ENCODE results near the gene LAD1. TPM values are rescaled to one million over a fixed set of nuclear protein-coding genes. Genes with fewer than 3 reads are reported as not detected.
A peak's percentile ranks its signal among the peaks of the same experiment; 100 is the strongest.

Gene LAD1
- total and polyA plus RNA-seq, 2 experiments from 2014 or later: 63.5 to 64.2 TPM

DNA sequence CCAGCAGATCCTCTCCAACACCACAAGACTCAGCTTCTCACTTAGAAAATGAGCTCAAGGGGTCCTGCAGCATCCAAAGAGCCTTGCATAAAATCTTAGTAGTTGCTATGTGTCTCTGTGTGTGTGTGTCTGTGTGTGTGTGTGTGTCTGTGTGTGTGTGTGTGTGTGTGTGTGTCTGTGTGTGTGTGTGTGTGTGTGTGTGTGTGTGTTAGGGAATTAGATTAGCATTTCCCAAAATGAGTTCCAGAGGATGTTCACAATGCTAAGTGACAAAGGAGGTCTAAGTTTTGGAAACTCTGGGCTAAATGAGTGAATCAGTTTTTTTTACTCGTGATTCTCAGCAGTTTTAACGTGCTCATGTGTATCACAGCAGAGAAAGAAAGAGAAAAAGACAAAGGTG is 52.1 kb downstream of the LAD1 start:
- no peaks in the 10 kb centered on the region for H3K9me2 ChIP-seq (replicated peaks; ENCODE audit: insufficient read depth)
- H3K4me3 ChIP-seq: no peak overlapping the region
- TF ChIP-seq, protein P1, sequence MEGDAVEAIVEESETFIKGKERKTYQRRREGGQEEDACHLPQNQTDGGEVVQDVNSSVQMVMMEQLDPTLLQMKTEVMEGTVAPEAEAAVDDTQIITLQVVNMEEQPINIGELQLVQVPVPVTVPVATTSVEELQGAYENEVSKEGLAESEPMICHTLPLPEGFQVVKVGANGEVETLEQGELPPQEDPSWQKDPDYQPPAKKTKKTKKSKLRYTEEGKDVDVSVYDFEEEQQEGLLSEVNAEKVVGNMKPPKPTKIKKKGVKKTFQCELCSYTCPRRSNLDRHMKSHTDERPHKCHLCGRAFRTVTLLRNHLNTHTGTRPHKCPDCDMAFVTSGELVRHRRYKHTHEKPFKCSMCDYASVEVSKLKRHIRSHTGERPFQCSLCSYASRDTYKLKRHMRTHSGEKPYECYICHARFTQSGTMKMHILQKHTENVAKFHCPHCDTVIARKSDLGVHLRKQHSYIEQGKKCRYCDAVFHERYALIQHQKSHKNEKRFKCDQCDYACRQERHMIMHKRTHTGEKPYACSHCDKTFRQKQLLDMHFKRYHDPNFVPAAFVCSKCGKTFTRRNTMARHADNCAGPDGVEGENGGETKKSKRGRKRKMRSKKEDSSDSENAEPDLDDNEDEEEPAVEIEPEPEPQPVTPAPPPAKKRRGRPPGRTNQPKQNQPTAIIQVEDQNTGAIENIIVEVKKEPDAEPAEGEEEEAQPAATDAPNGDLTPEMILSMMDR (IDR thresholded peaks at IDR 0.05; ENCODE audit: poor library complexity): no peak
- TF ChIP-seq EZH2phosphoT487 (IDR thresholded peaks at IDR 0.05; ENCODE audit: low read depth, severe bottlenecking, unreplicated experiment): no peak
- no peak for TF ChIP-seq EZH2 (IDR thresholded peaks at IDR 0.05; ENCODE audit: borderline replicate concordance)
- H3K27me3 ChIP-seq: no peaks in the 10 kb centered on the region
- DNase-seq (ENCODE audit: low spot score): no peak
- H4K20me1 ChIP-seq (ENCODE audit: insufficient read depth, poor library complexity, severe bottlenecking): no peaks in the 10 kb centered on the region
- no peaks in the 10 kb centered on the region for H3K4me1 ChIP-seq (ENCODE audit: insufficient read depth)
- WGBS (ENCODE audit: low lambda C conversion rate, missing lambda C conversion rate): 66% methylated on average over 2 of the region's 2 CpGs
- no peak overlapping the region for H3K4me2 ChIP-seq
- H3K79me2 ChIP-seq: no peaks in the 10 kb centered on the region
- H3K27ac ChIP-seq: no peak overlapping the region
- H3K9me3 ChIP-seq (ENCODE audit: low read depth): no peaks in the 10 kb centered on the region
- no peak overlapping the region for H2AFZ ChIP-seq
- H3K36me3 ChIP-seq (replicated peaks; ENCODE audit: insufficient read depth, low read depth): no peaks in the 10 kb centered on the region

DNA sequence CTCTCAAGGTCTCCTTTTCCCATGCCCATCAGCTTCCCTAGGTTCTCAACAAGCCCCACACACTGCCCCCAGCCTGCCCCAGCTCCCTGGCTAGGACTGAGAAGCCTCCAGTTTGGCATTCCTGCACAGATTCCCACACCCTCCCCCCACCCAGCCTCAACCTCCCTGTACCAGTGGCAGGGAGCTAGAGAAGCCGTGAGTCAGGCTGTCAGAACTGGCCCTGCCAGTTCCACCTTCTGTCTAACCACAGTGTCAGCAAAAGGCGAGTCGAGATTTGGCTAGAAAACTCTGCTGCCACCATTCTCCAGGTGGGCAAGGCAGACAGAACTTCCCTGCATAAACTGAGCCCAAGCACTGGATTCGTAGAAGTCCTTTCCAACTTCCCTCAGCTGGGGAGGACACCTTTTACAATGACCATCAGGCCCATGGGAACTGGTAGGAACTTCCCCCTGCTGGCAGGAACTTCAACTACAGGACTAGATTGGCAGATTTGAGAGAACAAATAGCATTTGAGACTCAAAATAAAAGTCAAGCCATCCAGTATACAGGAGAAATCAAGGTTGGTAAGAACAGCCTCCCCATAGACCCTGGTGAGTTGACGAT is 52.7 kb downstream of the LAD1 start:
- Histone ChIP-seq H3K9me3 (ENCODE audit: low read depth) (no peaks in the 10 kb centered on the region), H3K27me3 (no peaks in the 10 kb centered on the region), H3K79me2 (no peaks in the 10 kb centered on the region), H3K36me3 (replicated peaks; ENCODE audit: insufficient read depth, low read depth) (no peaks in the 10 kb centered on the region), H3K4me2 (no peak overlapping the region), H3K4me3 (no peak overlapping the region), H3K9me2 (replicated peaks; ENCODE audit: insufficient read depth) (no peaks in the 10 kb centered on the region), H3K4me1 (ENCODE audit: insufficient read depth) (no peaks in the 10 kb centered on the region), H3K27ac (no peak overlapping the region), H4K20me1 (ENCODE audit: insufficient read depth, poor library complexity, severe bottlenecking) (no peaks in the 10 kb centered on the region), H2AFZ (no peak overlapping the region)
- no peak for TF ChIP-seq EZH2phosphoT487 (IDR thresholded peaks at IDR 0.05; ENCODE audit: low read depth, severe bottlenecking, unreplicated experiment)
- TF ChIP-seq, protein P1 (IDR thresholded peaks at IDR 0.05; ENCODE audit: poor library complexity): peak; percentile 50
- WGBS (ENCODE audit: low lambda C conversion rate, missing lambda C conversion rate): 59% methylated on average over 5 of the region's 5 CpGs
- peak; percentile 74 for DNase-seq (ENCODE audit: low spot score)

DNA sequence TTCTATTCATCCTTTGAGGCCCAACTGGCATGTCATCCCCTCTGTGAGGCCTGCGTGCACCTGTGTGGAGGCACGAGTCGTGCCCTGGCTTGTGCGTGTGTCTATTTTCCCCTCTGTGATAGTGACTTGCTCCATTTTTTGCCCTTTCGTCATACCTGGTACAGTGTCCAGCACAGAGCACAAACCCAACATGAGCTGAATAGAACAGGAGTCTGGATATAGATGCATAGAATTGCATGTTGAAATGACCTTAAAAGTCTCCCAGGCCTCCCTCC is 54.1 kb downstream of the LAD1 start:
- Histone ChIP-seq H4K20me1 (ENCODE audit: insufficient read depth, poor library complexity, severe bottlenecking) (no peaks in the 10 kb centered on the region), H3K4me3 (no peak overlapping the region), H3K9me3 (ENCODE audit: low read depth) (no peaks in the 10 kb centered on the region), H2AFZ (no peak overlapping the region), H3K27me3 (no peaks in the 10 kb centered on the region), H3K79me2 (no peaks in the 10 kb centered on the region), H3K9me2 (replicated peaks; ENCODE audit: insufficient read depth) (no peaks in the 10 kb centered on the region), H3K4me1 (ENCODE audit: insufficient read depth) (no peaks in the 10 kb centered on the region), H3K4me2 (no peak overlapping the region), H3K27ac (no peak overlapping the region), H3K36me3 (replicated peaks; ENCODE audit: insufficient read depth, low read depth) (no peaks in the 10 kb centered on the region)
- TF ChIP-seq EZH2 (IDR thresholded peaks at IDR 0.05; ENCODE audit: borderline replicate concordance) (no peak), EZH2phosphoT487 (IDR thresholded peaks at IDR 0.05; ENCODE audit: low read depth, severe bottlenecking, unreplicated experiment) (no peak)
- TF ChIP-seq, protein P1 (IDR thresholded peaks at IDR 0.05; ENCODE audit: poor library complexity): no peak
- 95% methylated on average over 5 of the region's 5 CpGs for whole genome bisulfite sequencing (ENCODE audit: low lambda C conversion rate, missing lambda C conversion rate)
- DNase-seq (ENCODE audit: low spot score): no peak

Measured in hepatocyte (in vitro differentiated cells).